PC-3 (cell line): ENCODE data around the gene EGLN1. TPM values are rescaled to one million over a fixed set of nuclear protein-coding genes. Genes with fewer than 3 reads are reported as not detected.

Source experiments
- ATAC-seq: fragments of 200-7000 bp; cut with Tn5 transposase; 2 replicates; pipeline ENCODE4 v1.9.1; 2020; ENCODE audit warnings: mild to moderate bottlenecking, moderate library complexity
- BruUV-seq: library from RNA; stranded (reverse); fragments of 400-500 nt; replicated peaks from 2 replicates; lab custom pipeline; 2021; lab: Mats Ljungman, UMichigan
- CTCF ChIA-PET: fragments of 300-600 bp; sonication (Branson Sonifier 250); formaldehyde crosslinking; loops from one replicate; lab custom pipeline; 2022; ENCODE audit warnings: antibody characterized with exemption; lab: Charles Lee
- POLR2A ChIA-PET: fragments of 300-600 bp; sonication (Branson Sonifier 250); formaldehyde crosslinking; loops from one replicate; lab custom pipeline; 2022; ENCODE audit warnings: antibody characterized with exemption; ENCODE audit not compliant: unreplicated experiment; lab: Charles Lee
- DNase-seq: peaks from one replicate; pipeline ENCODE4 v3.0.0-alpha.2; 2015
- H2AFZ ChIP-seq: fragments of 300-600 bp; sonication (generic); 2 replicates; pipeline ENCODE4 v1.6.0; 2016; ENCODE audit warnings: antibody characterized with exemption, low read length
- H3F3A ChIP-seq: fragments of 300-600 bp; sonication (generic); one replicate; pipeline ENCODE4 v1.6.0; 2017; ENCODE audit warnings: antibody characterized with exemption, low read length, control low read depth, mild to moderate bottlenecking; ENCODE audit not compliant: unreplicated experiment
- H3K27ac ChIP-seq: fragments of 300-600 bp; sonication (generic); 2 replicates; pipeline ENCODE4 v1.5.1; 2016; ENCODE audit warnings: mild to moderate bottlenecking, low read length
- H3K27me3 ChIP-seq: fragments of 300-600 bp; sonication (generic); 2 replicates; pipeline ENCODE4 v1.6.1; 2016; ENCODE audit warnings: low read length, mixed read lengths
- H3K36me3 ChIP-seq: fragments of 300-600 bp; sonication (generic); 2 replicates; pipeline ENCODE4 v1.6.1; 2016; ENCODE audit warnings: low read depth, mixed run types, low read length, mixed read lengths
- H3K4me1 ChIP-seq: fragments of 300-600 bp; sonication (generic); 2 replicates; pipeline ENCODE4 v1.5.1; 2016; ENCODE audit warnings: low read length; ENCODE audit not compliant: insufficient read depth
- H3K4me2 ChIP-seq: fragments of 300-600 bp; sonication (generic); 2 replicates; pipeline ENCODE4 v1.6.0; 2016; ENCODE audit warnings: low read length
- H3K4me3 ChIP-seq: fragments of 300-600 bp; sonication (generic); 2 replicates; pipeline ENCODE4 v1.5.1; 2016; ENCODE audit warnings: mild to moderate bottlenecking, low read length, mixed read lengths
- H3K79me2 ChIP-seq: fragments of 300-600 bp; sonication (generic); 2 replicates; pipeline ENCODE4 v1.6.1; 2017; ENCODE audit warnings: low read length, mixed read lengths
- H3K9ac ChIP-seq: fragments of 300-600 bp; sonication (generic); 2 replicates; pipeline ENCODE4 v1.6.0; 2016; ENCODE audit warnings: mild to moderate bottlenecking, low read length
- H3K9me2 ChIP-seq: fragments of 300-600 bp; sonication (generic); replicated peaks from 2 replicates; pipeline ENCODE4 v1.6.1; 2016; ENCODE audit warnings: mixed run types, low read length, mixed read lengths
- H3K9me3 ChIP-seq: fragments of 300-600 bp; sonication (generic); 2 replicates; pipeline ENCODE4 v1.6.1; 2016; ENCODE audit warnings: low read length, mixed read lengths
- H4K20me1 ChIP-seq: fragments of 300-600 bp; sonication (generic); 2 replicates; pipeline ENCODE4 v1.6.1; 2016; ENCODE audit warnings: low read length, mixed read lengths
- CTCF ChIP-seq: fragments of 300-600 bp; sonication (generic); conservative IDR thresholded peaks from 2 replicates; pipeline ENCODE4 v1.5.1; 2017; ENCODE audit warnings: antibody characterized with exemption, low read depth, mild to moderate bottlenecking, low read length
- EZH2 ChIP-seq: fragments of 300-600 bp; sonication (generic); IDR thresholded peaks from one replicate; pipeline ENCODE4 v1.6.1; 2017; ENCODE audit warnings: antibody characterized with exemption, mild to moderate bottlenecking, low read length; ENCODE audit not compliant: unreplicated experiment
- EZH2phosphoT487 ChIP-seq: fragments of 300-600 bp; sonication (generic); IDR thresholded peaks from 2 replicates; pipeline ENCODE4 v1.6.1; 2018; ENCODE audit warnings: mild to moderate bottlenecking, antibody characterized with exemption, low read length, borderline replicate concordance
- intact Hi-C: fragments of 100-400 bp; cut with micrococcal nuclease; formaldehyde crosslinking; loops from 2 replicates; pipeline ENCODE4 v1.9.0; 2023
- total RNA-seq: library from RNA; depleted of rRNA; stranded (reverse); fragments of >200 nt; gene quantifications from 2 replicates; pipeline ENCODE4 v1.2.3, GENCODE V29; 2014

The EGLN1 gene
- total RNA-seq, 1 experiment from 2014 or later = 37.0 TPM

GRCh38 chr1:231355171-231355570 is 66.9 kb downstream of the EGLN1 start:
- no peak for TF ChIP-seq CTCF
- no peak for TF ChIP-seq EZH2
- H3K4me1 ChIP-seq = no peaks in the 10 kb centered on the region
- H3K79me2 ChIP-seq = no peaks in the 10 kb centered on the region
- no peaks in the 10 kb centered on the region for H3K9me2 ChIP-seq
- H4K20me1 ChIP-seq = no peaks in the 10 kb centered on the region; the same call in 1 of the 2 replicates
- H3K27ac ChIP-seq = no peak overlapping the region
- H2AFZ ChIP-seq = no peak overlapping the region
- DNase-seq (no peak), ATAC-seq (no peak)
- no peak overlapping the region for H3K4me2 ChIP-seq
- H3K36me3 ChIP-seq = peaks cover 32% of the 10 kb centered on the region
- ChIA-PET CTCF (no interaction called here), POLR2A (no interaction called here)
- H3K9me3 ChIP-seq = no peaks in the 10 kb centered on the region
- H3F3A ChIP-seq = no peaks in the 10 kb centered on the region
- intact Hi-C loops = no loop called here
- H3K4me3 ChIP-seq = no peak overlapping the region
- H3K27me3 ChIP-seq = no peaks in the 10 kb centered on the region
- no TSS peak for BruUV-seq
- no peak overlapping the region for H3K9ac ChIP-seq

- Histone ChIP-seq H4K20me1 (no peaks in the 10 kb centered on the region; the same call in 1 of the 2 replicates), H3K36me3 (peaks cover 37% of the 10 kb centered on the region), H3K4me1 (no peaks in the 10 kb centered on the region), H3K4me2 (no peak overlapping the region), H3F3A (no peaks in the 10 kb centered on the region), H2AFZ (no peak overlapping the region), H3K79me2 (no peaks in the 10 kb centered on the region), H3K9me3 (no peaks in the 10 kb centered on the region), H3K9ac (no peak overlapping the region), H3K27ac (no peak overlapping the region), H3K4me3 (no peak overlapping the region), H3K27me3 (no peaks in the 10 kb centered on the region), H3K9me2 (no peaks in the 10 kb centered on the region)
- ATAC-seq = no peak
- ChIA-PET CTCF (no interaction called here), POLR2A (interaction anchor here (0.5 kb wide), 1 partner anchor 15 kb away, joined by 5 read pairs; no protein-coding TSS in a partner anchor)
- TF ChIP-seq EZH2 (no peak), EZH2phosphoT487 (no peak), CTCF (no peak)
- intact Hi-C loops = no loop called here
- BruUV-seq = no TSS peak
- DNase-seq = no peak
Measured at GRCh38 chr1:231354330-231355020, 67.6 kb downstream of the EGLN1 start.

GRCh38 chr1:231353086-231353485 is 69.0 kb downstream of the EGLN1 start:
- H3K27ac ChIP-seq = no peak overlapping the region
- intact Hi-C loops = no loop called here
- no peaks in the 10 kb centered on the region for H3F3A ChIP-seq
- H3K4me1 ChIP-seq = no peaks in the 10 kb centered on the region
- no peaks in the 10 kb centered on the region for H3K9me2 ChIP-seq
- BruUV-seq = TSS peak; percentile 11
- H4K20me1 ChIP-seq = no peaks in the 10 kb centered on the region; the same call in 1 of the 2 replicates
- ChIA-PET CTCF (no interaction called here), POLR2A (no interaction called here)
- no peak overlapping the region for H3K9ac ChIP-seq
- H3K9me3 ChIP-seq = no peaks in the 10 kb centered on the region
- no peaks in the 10 kb centered on the region for H3K79me2 ChIP-seq
- ATAC-seq (no peak), DNase-seq (no peak)
- no peak overlapping the region for H2AFZ ChIP-seq
- no peaks in the 10 kb centered on the region for H3K27me3 ChIP-seq
- H3K36me3 ChIP-seq = peaks cover 48% of the 10 kb centered on the region
- H3K4me2 ChIP-seq = no peak overlapping the region
- H3K4me3 ChIP-seq = no peak overlapping the region
- TF ChIP-seq CTCF = no peak
- no peak for TF ChIP-seq EZH2phosphoT487
- no peak for TF ChIP-seq EZH2
